ENCODE data around the gene PADI2.

GRCh38 chr1:17070163-17070525, 49.1 kb downstream of the PADI2 start:
- TF ChIP-seq MAX (IDR thresholded peaks at IDR 0.05): no peak
- TF ChIP-seq, protein P1, sequence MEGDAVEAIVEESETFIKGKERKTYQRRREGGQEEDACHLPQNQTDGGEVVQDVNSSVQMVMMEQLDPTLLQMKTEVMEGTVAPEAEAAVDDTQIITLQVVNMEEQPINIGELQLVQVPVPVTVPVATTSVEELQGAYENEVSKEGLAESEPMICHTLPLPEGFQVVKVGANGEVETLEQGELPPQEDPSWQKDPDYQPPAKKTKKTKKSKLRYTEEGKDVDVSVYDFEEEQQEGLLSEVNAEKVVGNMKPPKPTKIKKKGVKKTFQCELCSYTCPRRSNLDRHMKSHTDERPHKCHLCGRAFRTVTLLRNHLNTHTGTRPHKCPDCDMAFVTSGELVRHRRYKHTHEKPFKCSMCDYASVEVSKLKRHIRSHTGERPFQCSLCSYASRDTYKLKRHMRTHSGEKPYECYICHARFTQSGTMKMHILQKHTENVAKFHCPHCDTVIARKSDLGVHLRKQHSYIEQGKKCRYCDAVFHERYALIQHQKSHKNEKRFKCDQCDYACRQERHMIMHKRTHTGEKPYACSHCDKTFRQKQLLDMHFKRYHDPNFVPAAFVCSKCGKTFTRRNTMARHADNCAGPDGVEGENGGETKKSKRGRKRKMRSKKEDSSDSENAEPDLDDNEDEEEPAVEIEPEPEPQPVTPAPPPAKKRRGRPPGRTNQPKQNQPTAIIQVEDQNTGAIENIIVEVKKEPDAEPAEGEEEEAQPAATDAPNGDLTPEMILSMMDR (IDR thresholded peaks at IDR 0.05; ENCODE audit: low read depth, low read length, missing input control): no peak
- TF ChIP-seq REST (IDR thresholded peaks at IDR 0.05): no peak
- no peak for TF ChIP-seq GABPA (IDR thresholded peaks at IDR 0.05 in 1 of 2, conservative IDR thresholded peaks at IDR 0.05 in 1 of 2)
- no peak for TF ChIP-seq RAD21 (IDR thresholded peaks at IDR 0.05)
- no peak for TF ChIP-seq JUND (IDR thresholded peaks at IDR 0.05)
- no peak for TF ChIP-seq HNF4G (IDR thresholded peaks at IDR 0.05)
- no peak for TF ChIP-seq SP1 (IDR thresholded peaks at IDR 0.05)
- no peak for TF ChIP-seq YY1 (IDR thresholded peaks at IDR 0.05)
- no peak for TF ChIP-seq NR2F2 (IDR thresholded peaks at IDR 0.05)
- TF ChIP-seq TAF1 (conservative IDR thresholded peaks at IDR 0.05): no peak

Measured in liver (tissue), 3 donors.